ENCODE data around the gene TTLL11.

The TTLL11 gene

GRCh38 chr9:121812159-121812735, 280.9 kb downstream of the TTLL11 start:
- no peak for ATAC-seq
- TF ChIP-seq ISL1 (CRISPR knock-in tag; IDR thresholded peaks at IDR 0.05), result no peak
- TF ChIP-seq CSRNP3 (CRISPR knock-in tag; IDR thresholded peaks at IDR 0.05), result no peak
- TF ChIP-seq TSHZ2 (CRISPR knock-in tag; IDR thresholded peaks at IDR 0.05), result no peak
- TF ChIP-seq, protein P1, sequence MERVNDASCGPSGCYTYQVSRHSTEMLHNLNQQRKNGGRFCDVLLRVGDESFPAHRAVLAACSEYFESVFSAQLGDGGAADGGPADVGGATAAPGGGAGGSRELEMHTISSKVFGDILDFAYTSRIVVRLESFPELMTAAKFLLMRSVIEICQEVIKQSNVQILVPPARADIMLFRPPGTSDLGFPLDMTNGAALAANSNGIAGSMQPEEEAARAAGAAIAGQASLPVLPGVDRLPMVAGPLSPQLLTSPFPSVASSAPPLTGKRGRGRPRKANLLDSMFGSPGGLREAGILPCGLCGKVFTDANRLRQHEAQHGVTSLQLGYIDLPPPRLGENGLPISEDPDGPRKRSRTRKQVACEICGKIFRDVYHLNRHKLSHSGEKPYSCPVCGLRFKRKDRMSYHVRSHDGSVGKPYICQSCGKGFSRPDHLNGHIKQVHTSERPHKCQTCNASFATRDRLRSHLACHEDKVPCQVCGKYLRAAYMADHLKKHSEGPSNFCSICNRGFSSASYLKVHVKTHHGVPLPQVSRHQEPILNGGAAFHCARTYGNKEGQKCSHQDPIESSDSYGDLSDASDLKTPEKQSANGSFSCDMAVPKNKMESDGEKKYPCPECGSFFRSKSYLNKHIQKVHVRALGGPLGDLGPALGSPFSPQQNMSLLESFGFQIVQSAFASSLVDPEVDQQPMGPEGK (CRISPR knock-in tag; IDR thresholded peaks at IDR 0.05; ENCODE audit: borderline replicate concordance), result no peak
- no peak for TF ChIP-seq POU6F1 (CRISPR knock-in tag; IDR thresholded peaks at IDR 0.05; ENCODE audit: borderline replicate concordance, low read depth)
- TF ChIP-seq ZFP3 (CRISPR knock-in tag; IDR thresholded peaks at IDR 0.05), result no peak
- TF ChIP-seq RARB (CRISPR knock-in tag; IDR thresholded peaks at IDR 0.05), result no peak
- TF ChIP-seq ZC3H10 (CRISPR knock-in tag; IDR thresholded peaks at IDR 0.05), result no peak
- no peak for TF ChIP-seq ZNF8 (CRISPR knock-in tag; IDR thresholded peaks at IDR 0.05)
- TF ChIP-seq ZNF565 (CRISPR knock-in tag; conservative IDR thresholded peaks at IDR 0.05; ENCODE audit: low read depth), result no peak
- TF ChIP-seq PPARA (CRISPR knock-in tag; IDR thresholded peaks at IDR 0.05; ENCODE audit: borderline replicate concordance), result no peak

- TF ChIP-seq TOX (CRISPR knock-in tag; IDR thresholded peaks at IDR 0.05; ENCODE audit: borderline replicate concordance), result no peak
- TF ChIP-seq ZFP3 (CRISPR knock-in tag; IDR thresholded peaks at IDR 0.05), result no peak
- no peak for TF ChIP-seq TSHZ2 (CRISPR knock-in tag; IDR thresholded peaks at IDR 0.05)
- no peak for TF ChIP-seq ZNF70 (CRISPR knock-in tag; IDR thresholded peaks at IDR 0.05)
- no peak for TF ChIP-seq RARB (CRISPR knock-in tag; IDR thresholded peaks at IDR 0.05)
- TF ChIP-seq PPARA (CRISPR knock-in tag; IDR thresholded peaks at IDR 0.05; ENCODE audit: borderline replicate concordance), result no peak
- TF ChIP-seq ZNF565 (CRISPR knock-in tag; conservative IDR thresholded peaks at IDR 0.05; ENCODE audit: low read depth), result no peak
These were observed 281.4 kb downstream of the TTLL11 start for GRCh38 chr9:121811751-121812150.

DNA sequence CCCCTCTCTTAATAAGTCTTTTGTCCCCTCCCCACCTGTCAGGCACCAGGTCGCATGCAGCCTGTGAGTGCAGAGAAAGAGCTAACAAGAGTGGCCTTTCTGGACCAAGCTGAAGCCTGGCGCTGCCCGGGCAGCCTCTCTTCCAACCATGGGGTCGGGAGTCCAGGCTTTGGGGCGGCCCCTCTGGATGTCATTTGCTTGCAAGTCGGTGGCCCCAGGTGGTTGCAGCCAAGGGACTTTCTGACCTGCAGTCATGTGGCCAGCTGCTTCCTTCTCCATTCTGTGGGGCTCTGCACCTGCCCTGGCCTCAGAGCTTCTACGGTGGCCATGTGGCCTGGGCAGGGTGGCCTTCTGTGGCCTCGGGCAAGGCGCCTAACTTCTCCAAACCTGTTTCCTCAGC, 282.0 kb downstream of the TTLL11 start:
- ATAC-seq, result no peak
- TF ChIP-seq ZNF70 (CRISPR knock-in tag; IDR thresholded peaks at IDR 0.05) (no peak), ZNF8 (CRISPR knock-in tag; IDR thresholded peaks at IDR 0.05) (no peak), ZFP3 (CRISPR knock-in tag; IDR thresholded peaks at IDR 0.05) (no peak), ZC3H10 (CRISPR knock-in tag; IDR thresholded peaks at IDR 0.05) (no peak), ZNF565 (CRISPR knock-in tag; conservative IDR thresholded peaks at IDR 0.05; ENCODE audit: low read depth) (no peak), PPARA (CRISPR knock-in tag; IDR thresholded peaks at IDR 0.05; ENCODE audit: borderline replicate concordance) (no peak), ESRRG (CRISPR knock-in tag; IDR thresholded peaks at IDR 0.05) (no peak), RARB (CRISPR knock-in tag; IDR thresholded peaks at IDR 0.05) (no peak), GLIS3 (CRISPR knock-in tag; IDR thresholded peaks at IDR 0.05) (no peak), SNAI2 (CRISPR knock-in tag; IDR thresholded peaks at IDR 0.05) (no peak), TCF4 (CRISPR knock-in tag; IDR thresholded peaks at IDR 0.05; ENCODE audit: borderline replicate concordance) (no peak), TOX (CRISPR knock-in tag; IDR thresholded peaks at IDR 0.05; ENCODE audit: borderline replicate concordance) (no peak), ARNTL (CRISPR knock-in tag; IDR thresholded peaks at IDR 0.05; ENCODE audit: borderline replicate concordance, low read depth) (no peak), ZFP30 (CRISPR knock-in tag; IDR thresholded peaks at IDR 0.05) (no peak), CSDC2 (CRISPR knock-in tag; IDR thresholded peaks at IDR 0.05) (no peak), CSRNP3 (CRISPR knock-in tag; IDR thresholded peaks at IDR 0.05) (no peak)
- TF ChIP-seq, protein P2, sequence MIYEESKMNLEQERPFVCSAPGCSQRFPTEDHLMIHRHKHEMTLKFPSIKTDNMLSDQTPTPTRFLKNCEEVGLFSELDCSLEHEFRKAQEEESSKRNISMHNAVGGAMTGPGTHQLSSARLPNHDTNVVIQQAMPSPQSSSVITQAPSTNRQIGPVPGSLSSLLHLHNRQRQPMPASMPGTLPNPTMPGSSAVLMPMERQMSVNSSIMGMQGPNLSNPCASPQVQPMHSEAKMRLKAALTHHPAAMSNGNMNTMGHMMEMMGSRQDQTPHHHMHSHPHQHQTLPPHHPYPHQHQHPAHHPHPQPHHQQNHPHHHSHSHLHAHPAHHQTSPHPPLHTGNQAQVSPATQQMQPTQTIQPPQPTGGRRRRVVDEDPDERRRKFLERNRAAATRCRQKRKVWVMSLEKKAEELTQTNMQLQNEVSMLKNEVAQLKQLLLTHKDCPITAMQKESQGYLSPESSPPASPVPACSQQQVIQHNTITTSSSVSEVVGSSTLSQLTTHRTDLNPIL (CRISPR knock-in tag; IDR thresholded peaks at IDR 0.05; ENCODE audit: low read depth), result no peak

More at GRCh38 chr9:121811751-121812150, 281.4 kb downstream of the TTLL11 start:
- ATAC-seq, result no peak

Measured in SK-N-SH treated with all-trans-retinoic acid at 6 μM for 48 hours (cell line).